Smooth muscle cell (in vitro differentiated cells): ENCODE measurements around the gene NAGA. TPM values are rescaled to one million over a fixed set of nuclear protein-coding genes. Genes with fewer than 3 reads are reported as not detected.

Source experiments
- DNase-seq: peaks from one replicate; lab custom pipeline; 2025; ENCODE audit not compliant: unreplicated experiment; lab: John Stamatoyannopoulos, UW
- H2AFZ ChIP-seq: fragments of 200-600 bp; sonication (generic); 2 replicates; pipeline ENCODE4 v1.6.0; 2016; ENCODE audit warnings: antibody characterized with exemption, low read depth, mild to moderate bottlenecking
- H3F3A ChIP-seq: fragments of 200-600 bp; sonication (generic); 2 replicates; pipeline ENCODE4 v1.6.0; 2017; ENCODE audit warnings: antibody characterized with exemption, low read depth
- H3K27ac ChIP-seq: fragments of 200-600 bp; sonication (generic); 2 replicates; pipeline ENCODE4 v1.5.1; 2016; ENCODE audit warnings: low read depth, mild to moderate bottlenecking
- H3K27me3 ChIP-seq: fragments of 200-600 bp; sonication (generic); 2 replicates; pipeline ENCODE4 v1.6.1; 2016; ENCODE audit warnings: low read depth, mild to moderate bottlenecking
- H3K36me3 ChIP-seq: fragments of 200-600 bp; sonication (generic); 2 replicates; pipeline ENCODE4 v1.5.1; 2016; ENCODE audit warnings: low read depth
- H3K4me1 ChIP-seq: fragments of 200-600 bp; sonication (generic); 2 replicates; pipeline ENCODE4 v1.5.1; 2016; ENCODE audit warnings: low read depth
- H3K4me2 ChIP-seq: fragments of 200-600 bp; sonication (generic); 2 replicates; pipeline ENCODE4 v1.6.0; 2016; ENCODE audit warnings: mild to moderate bottlenecking
- H3K4me3 ChIP-seq: fragments of 200-600 bp; sonication (generic); 2 replicates; pipeline ENCODE4 v1.5.1; 2016; ENCODE audit warnings: mild to moderate bottlenecking
- H3K79me2 ChIP-seq: fragments of 200-600 bp; sonication (generic); 2 replicates; pipeline ENCODE4 v1.6.0; 2016; ENCODE audit warnings: low read depth, mild to moderate bottlenecking
- H3K9ac ChIP-seq: fragments of 200-600 bp; sonication (generic); 2 replicates; pipeline ENCODE4 v1.6.0; 2016; ENCODE audit warnings: low read depth
- H3K9me3 ChIP-seq: fragments of 200-600 bp; sonication (generic); replicated peaks from 2 replicates; pipeline ENCODE4 v1.5.1; 2016; ENCODE audit warnings: low read depth
- H4K20me1 ChIP-seq: fragments of 200-600 bp; sonication (generic); 2 replicates; pipeline ENCODE4 v1.6.0; 2016; ENCODE audit warnings: low read depth
- CTCF ChIP-seq: fragments of 200-600 bp; sonication (generic); IDR thresholded peaks from 2 replicates; pipeline ENCODE4 v1.5.1; 2017; ENCODE audit warnings: borderline replicate concordance, mild to moderate bottlenecking, antibody characterized with exemption; ENCODE audit not compliant: insufficient read depth, poor library complexity, severe bottlenecking
- WGBS: methylation state at CpG from one replicate; pipeline ENCODE4 v1.1.7; 2016; ENCODE audit warnings: low lambda C conversion rate; 5-methylcytosine and 5-hydroxymethylcytosine counted together
- polyA plus RNA-seq: library from polyadenylated mRNA; unstranded; fragments of >200 nt; fragmentation: Nextera tagmentation; extraction: Ambion mirVana; gene quantifications from 2 replicates; pipeline ENCODE4 v1.2.1, GENCODE V29; 2016
- total RNA-seq: library from RNA; depleted of rRNA; stranded (reverse); fragments of >200 nt; gene quantifications from 2 replicates; pipeline ENCODE4 v1.2.3, GENCODE V29; 2014

Gene NAGA
- total and polyA plus RNA-seq, 2 experiments from 2014 or later = 35.0 to 36.1 TPM

- no peak overlapping the region for H3K27ac ChIP-seq
- no peak for TF ChIP-seq CTCF
Observed at GRCh38 chr22:42076764-42077485, 6.3 kb upstream of the NAGA start.

GRCh38 chr22:42074846-42075676 is 4.4 kb upstream of the NAGA start:
- Histone ChIP-seq H3K4me1 (peaks cover 16% of the 10 kb centered on the region), H3K36me3 (no peaks in the 10 kb centered on the region), H2AFZ (no peak overlapping the region), H3K79me2 (no peaks in the 10 kb centered on the region), H3K4me2 (peak overlapping the region; percentile 84), H4K20me1 (no peaks in the 10 kb centered on the region), H3K9ac (peak overlapping the region; percentile 82), H3K27ac (peak overlapping the region; percentile 77), H3K9me3 (no peaks in the 10 kb centered on the region), H3K4me3 (peak overlapping the region; percentile 50), H3K27me3 (no peaks in the 10 kb centered on the region), H3F3A (peaks cover 6% of the 10 kb centered on the region)
- no peak for DNase-seq
- no peak for TF ChIP-seq CTCF
- 91% methylated on average over 9 of the region's 9 CpGs for WGBS

More at GRCh38 chr22:42076764-42077485, 6.3 kb upstream of the NAGA start:
- WGBS = 95% methylated on average over 20 of the region's 20 CpGs
- no peaks in the 10 kb centered on the region for H3K9me3 ChIP-seq
- no peak overlapping the region for H2AFZ ChIP-seq
- DNase-seq = no peak
- H3F3A ChIP-seq = peaks cover 15% of the 10 kb centered on the region
- H3K4me3 ChIP-seq = no peak overlapping the region
- H4K20me1 ChIP-seq = no peaks in the 10 kb centered on the region
- H3K36me3 ChIP-seq = no peaks in the 10 kb centered on the region
- H3K27me3 ChIP-seq = no peaks in the 10 kb centered on the region
- H3K9ac ChIP-seq = no peak overlapping the region
- H3K79me2 ChIP-seq = peaks cover 8% of the 10 kb centered on the region
- H3K4me2 ChIP-seq = no peak overlapping the region
- H3K4me1 ChIP-seq = peaks cover 12% of the 10 kb centered on the region

- H3K4me2 ChIP-seq = peak within 1 kb of the TSS; percentile 84
- H4K20me1 ChIP-seq = no peaks in the 10 kb centered on the region
- H3K9ac ChIP-seq = peak within 1 kb of the TSS; percentile 82
- H3K36me3 ChIP-seq = no peaks in the 10 kb centered on the region
- H3F3A ChIP-seq = peaks cover 6% of the 10 kb centered on the region
- no peaks in the 10 kb centered on the region for H3K79me2 ChIP-seq
- no peak for DNase-seq
- peaks cover 21% of the 10 kb centered on the region for H3K4me1 ChIP-seq
- WGBS = 51% methylated on average over 24 of the region's 55 CpGs
- H3K9me3 ChIP-seq = no peaks in the 10 kb centered on the region
- peak within 1 kb of the TSS; percentile 77 for H3K27ac ChIP-seq
- no peaks in the 10 kb centered on the region for H3K27me3 ChIP-seq
- peak within 1 kb of the TSS; percentile 50 for H3K4me3 ChIP-seq
- peak; percentile 23 for TF ChIP-seq CTCF
- H2AFZ ChIP-seq = peak within 1 kb of the TSS; percentile 31
Observed at GRCh38 chr22:42074132-42074811, 3.7 kb upstream of the NAGA start, which contains the start of gene PHETA2. Gene PHETA2, plus strand, starts transcription at chr22:42074248. Its CDS starts 3,046 bp downstream, at chr22:42077294.
